ENCODE data around the gene CACNA1C.

Gene CACNA1C

DNA sequence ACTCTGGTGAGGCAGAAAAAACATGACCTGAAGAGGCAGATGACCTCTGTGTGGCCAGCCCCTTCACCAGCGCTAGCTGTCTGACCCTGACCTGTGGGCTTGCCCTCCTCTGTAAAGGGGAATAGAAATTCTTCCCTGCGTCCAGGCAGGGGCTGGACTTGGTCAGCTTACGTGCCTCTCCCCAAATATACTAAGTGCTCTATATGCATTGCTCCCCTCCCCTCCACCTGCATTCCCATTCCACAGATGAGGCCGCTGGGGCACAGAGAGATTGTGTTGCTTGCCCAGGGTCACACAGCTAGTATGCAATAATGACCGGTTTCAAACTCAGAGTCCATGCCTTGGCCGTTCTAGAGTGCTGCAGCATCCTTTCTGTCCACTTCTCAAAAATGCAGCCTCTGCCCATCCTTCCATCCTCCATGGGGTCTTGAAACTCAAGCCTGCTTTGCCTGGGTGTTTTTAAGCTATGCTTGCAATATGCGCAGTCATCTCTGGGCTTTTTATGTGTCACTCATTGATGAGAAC, 303.9 kb downstream of the CACNA1C start:
- Histone ChIP-seq H3K4me2 (ENCODE audit: insufficient read depth, low read length) (no peak overlapping the region), H4K20me1 (ENCODE audit: insufficient read depth, low read length) (no peaks in the 10 kb centered on the region), H3K9me3 (ENCODE audit: insufficient read depth, low read length, severe bottlenecking) (no peaks in the 10 kb centered on the region), H3K9ac (ENCODE audit: low read depth, low read length) (no peak overlapping the region), H2AFZ (ENCODE audit: low read depth, low read length) (no peak overlapping the region), H3K4me3 (ENCODE audit: low read depth in 1 of 2, low read length in 2 of 2) (no peak overlapping the region), H3K27me3 (ENCODE audit: insufficient read depth, low read length, poor library complexity) (peaks cover 29% of the 10 kb centered on the region), H3K27ac (ENCODE audit: low read length) (no peak overlapping the region), H3K79me2 (ENCODE audit: insufficient read depth, low read length) (no peaks in the 10 kb centered on the region), H3K4me1 (ENCODE audit: insufficient read depth, low read length) (peaks cover 9% of the 10 kb centered on the region), H3K36me3 (ENCODE audit: insufficient read depth, low read length) (no peaks in the 10 kb centered on the region)
- no peak for DNase-seq
- no peak for TF ChIP-seq EZH2 (IDR thresholded peaks at IDR 0.05; ENCODE audit: borderline replicate concordance, low read depth, low read length, severe bottlenecking)
- TF ChIP-seq, protein P1, sequence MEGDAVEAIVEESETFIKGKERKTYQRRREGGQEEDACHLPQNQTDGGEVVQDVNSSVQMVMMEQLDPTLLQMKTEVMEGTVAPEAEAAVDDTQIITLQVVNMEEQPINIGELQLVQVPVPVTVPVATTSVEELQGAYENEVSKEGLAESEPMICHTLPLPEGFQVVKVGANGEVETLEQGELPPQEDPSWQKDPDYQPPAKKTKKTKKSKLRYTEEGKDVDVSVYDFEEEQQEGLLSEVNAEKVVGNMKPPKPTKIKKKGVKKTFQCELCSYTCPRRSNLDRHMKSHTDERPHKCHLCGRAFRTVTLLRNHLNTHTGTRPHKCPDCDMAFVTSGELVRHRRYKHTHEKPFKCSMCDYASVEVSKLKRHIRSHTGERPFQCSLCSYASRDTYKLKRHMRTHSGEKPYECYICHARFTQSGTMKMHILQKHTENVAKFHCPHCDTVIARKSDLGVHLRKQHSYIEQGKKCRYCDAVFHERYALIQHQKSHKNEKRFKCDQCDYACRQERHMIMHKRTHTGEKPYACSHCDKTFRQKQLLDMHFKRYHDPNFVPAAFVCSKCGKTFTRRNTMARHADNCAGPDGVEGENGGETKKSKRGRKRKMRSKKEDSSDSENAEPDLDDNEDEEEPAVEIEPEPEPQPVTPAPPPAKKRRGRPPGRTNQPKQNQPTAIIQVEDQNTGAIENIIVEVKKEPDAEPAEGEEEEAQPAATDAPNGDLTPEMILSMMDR (IDR thresholded peaks at IDR 0.05; ENCODE audit: borderline replicate concordance, extremely low read depth, low read length, poor library complexity, severe bottlenecking): no peak
- ATAC-seq (ENCODE audit: insufficient read depth, low read depth): no peak

DNA sequence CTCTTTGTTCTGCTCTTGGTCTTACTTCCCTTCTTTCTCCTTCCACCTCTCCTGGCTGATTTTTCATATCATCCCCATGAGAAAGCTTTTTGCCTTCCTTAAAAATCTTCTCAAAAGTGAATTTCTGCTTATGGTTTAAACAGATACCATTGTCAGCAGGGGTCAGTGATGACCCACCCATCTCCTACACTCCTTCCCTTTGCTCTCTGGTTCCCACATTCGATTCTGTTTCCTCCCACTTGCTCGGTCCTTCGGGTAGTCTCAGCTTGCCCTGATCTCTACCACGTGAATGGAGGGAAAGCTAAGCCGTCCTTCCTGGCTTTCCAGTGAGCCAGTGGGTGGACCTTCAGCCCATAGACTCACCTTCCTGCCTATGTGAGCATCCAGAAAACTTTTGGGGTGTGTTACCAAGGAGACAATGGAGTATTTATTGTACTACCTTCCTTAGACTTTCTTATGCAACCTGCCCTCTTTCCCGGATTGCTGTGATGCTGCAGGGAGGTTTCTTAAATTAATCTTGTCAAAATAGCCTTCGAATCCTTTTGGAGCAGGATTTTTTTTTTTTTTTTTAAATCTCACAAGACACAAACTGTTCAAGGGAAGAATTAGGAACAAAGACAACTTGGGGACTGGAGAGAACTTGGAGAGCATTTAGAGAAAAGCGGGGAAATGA, 306.3 kb downstream of the CACNA1C start:
- Histone ChIP-seq H3K27ac (ENCODE audit: low read length) (no peak overlapping the region), H2AFZ (ENCODE audit: low read depth, low read length) (no peak overlapping the region), H3K4me2 (ENCODE audit: insufficient read depth, low read length) (no peak overlapping the region), H3K36me3 (ENCODE audit: insufficient read depth, low read length) (no peaks in the 10 kb centered on the region), H3K4me3 (ENCODE audit: low read depth in 1 of 2, low read length in 2 of 2) (no peak overlapping the region), H4K20me1 (ENCODE audit: insufficient read depth, low read length) (no peaks in the 10 kb centered on the region), H3K79me2 (ENCODE audit: insufficient read depth, low read length) (no peaks in the 10 kb centered on the region), H3K4me1 (ENCODE audit: insufficient read depth, low read length) (peaks cover 9% of the 10 kb centered on the region), H3K27me3 (ENCODE audit: insufficient read depth, low read length, poor library complexity) (peaks cover 22% of the 10 kb centered on the region), H3K9ac (ENCODE audit: low read depth, low read length) (no peak overlapping the region), H3K9me3 (ENCODE audit: insufficient read depth, low read length, severe bottlenecking) (no peaks in the 10 kb centered on the region)
- ATAC-seq (ENCODE audit: insufficient read depth, low read depth) (no peak), DNase-seq (no peak)
- TF ChIP-seq, protein P1 (IDR thresholded peaks at IDR 0.05; ENCODE audit: borderline replicate concordance, extremely low read depth, low read length, poor library complexity, severe bottlenecking): no peak
- no peak for TF ChIP-seq EZH2 (IDR thresholded peaks at IDR 0.05; ENCODE audit: borderline replicate concordance, low read depth, low read length, severe bottlenecking)

DNA sequence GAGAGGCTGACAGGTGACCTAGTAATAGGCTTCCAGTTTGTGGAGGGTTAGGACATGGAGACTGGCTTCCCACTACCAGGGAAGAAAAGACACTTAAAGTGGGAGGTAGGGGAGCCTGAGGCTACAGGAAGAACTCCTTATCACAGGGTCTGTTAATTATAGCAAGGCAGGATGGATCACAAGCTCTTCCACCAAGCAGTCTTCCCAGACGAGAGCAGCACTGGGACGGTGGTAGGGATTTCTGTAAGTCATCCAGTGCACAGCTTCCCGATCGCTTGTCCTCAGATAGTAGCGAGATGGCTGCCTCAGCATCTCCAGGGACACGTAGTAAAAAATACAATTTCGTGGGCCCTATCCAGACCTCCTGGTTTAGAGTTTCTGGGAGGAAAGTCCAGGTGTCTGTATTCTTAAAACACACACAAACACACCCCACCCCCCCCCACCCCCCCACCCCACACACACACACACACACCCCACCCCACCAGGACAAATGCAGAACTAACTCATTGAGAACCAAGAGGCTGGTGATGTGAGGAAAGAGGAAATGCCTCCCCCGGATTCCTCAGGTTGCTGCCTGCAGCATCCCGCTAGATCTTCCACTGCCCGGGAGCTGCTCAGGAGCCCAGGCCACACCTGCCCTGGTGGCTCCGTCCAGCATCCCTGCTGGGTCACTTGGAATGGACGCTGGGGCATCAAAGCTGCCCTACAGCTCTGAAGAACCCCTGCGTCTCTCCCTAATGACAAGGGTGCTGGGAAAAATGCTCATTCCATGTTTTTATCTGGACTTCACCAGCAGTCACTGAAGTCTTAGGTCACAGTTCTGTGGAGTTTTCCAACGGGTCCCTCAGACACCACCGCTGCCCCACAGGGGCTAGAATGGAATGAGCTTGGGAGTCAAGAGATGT, 307.2 kb downstream of the CACNA1C start:
- DNase-seq: no peak
- Histone ChIP-seq H3K36me3 (ENCODE audit: insufficient read depth, low read length) (no peaks in the 10 kb centered on the region), H3K4me1 (ENCODE audit: insufficient read depth, low read length) (peaks cover 9% of the 10 kb centered on the region), H3K9me3 (ENCODE audit: insufficient read depth, low read length, severe bottlenecking) (no peaks in the 10 kb centered on the region), H2AFZ (ENCODE audit: low read depth, low read length) (no peak overlapping the region), H3K4me2 (ENCODE audit: insufficient read depth, low read length) (no peak overlapping the region), H3K9ac (ENCODE audit: low read depth, low read length) (no peak overlapping the region), H3K27ac (ENCODE audit: low read length) (no peak overlapping the region), H3K27me3 (ENCODE audit: insufficient read depth, low read length, poor library complexity) (peaks cover 16% of the 10 kb centered on the region), H3K4me3 (ENCODE audit: low read depth in 1 of 2, low read length in 2 of 2) (no peak overlapping the region), H4K20me1 (ENCODE audit: insufficient read depth, low read length) (no peaks in the 10 kb centered on the region), H3K79me2 (ENCODE audit: insufficient read depth, low read length) (no peaks in the 10 kb centered on the region)
- TF ChIP-seq, protein P1 (IDR thresholded peaks at IDR 0.05; ENCODE audit: borderline replicate concordance, extremely low read depth, low read length, poor library complexity, severe bottlenecking): no peak
- TF ChIP-seq EZH2 (IDR thresholded peaks at IDR 0.05; ENCODE audit: borderline replicate concordance, low read depth, low read length, severe bottlenecking): no peak
- no peak for ATAC-seq (ENCODE audit: insufficient read depth, low read depth)

Measured in DND-41 (cell line).